ENCODE data around the gene PMFBP1.
A peak's percentile ranks its signal among the peaks of the same experiment; 100 is the strongest.

The PMFBP1 gene

DNA sequence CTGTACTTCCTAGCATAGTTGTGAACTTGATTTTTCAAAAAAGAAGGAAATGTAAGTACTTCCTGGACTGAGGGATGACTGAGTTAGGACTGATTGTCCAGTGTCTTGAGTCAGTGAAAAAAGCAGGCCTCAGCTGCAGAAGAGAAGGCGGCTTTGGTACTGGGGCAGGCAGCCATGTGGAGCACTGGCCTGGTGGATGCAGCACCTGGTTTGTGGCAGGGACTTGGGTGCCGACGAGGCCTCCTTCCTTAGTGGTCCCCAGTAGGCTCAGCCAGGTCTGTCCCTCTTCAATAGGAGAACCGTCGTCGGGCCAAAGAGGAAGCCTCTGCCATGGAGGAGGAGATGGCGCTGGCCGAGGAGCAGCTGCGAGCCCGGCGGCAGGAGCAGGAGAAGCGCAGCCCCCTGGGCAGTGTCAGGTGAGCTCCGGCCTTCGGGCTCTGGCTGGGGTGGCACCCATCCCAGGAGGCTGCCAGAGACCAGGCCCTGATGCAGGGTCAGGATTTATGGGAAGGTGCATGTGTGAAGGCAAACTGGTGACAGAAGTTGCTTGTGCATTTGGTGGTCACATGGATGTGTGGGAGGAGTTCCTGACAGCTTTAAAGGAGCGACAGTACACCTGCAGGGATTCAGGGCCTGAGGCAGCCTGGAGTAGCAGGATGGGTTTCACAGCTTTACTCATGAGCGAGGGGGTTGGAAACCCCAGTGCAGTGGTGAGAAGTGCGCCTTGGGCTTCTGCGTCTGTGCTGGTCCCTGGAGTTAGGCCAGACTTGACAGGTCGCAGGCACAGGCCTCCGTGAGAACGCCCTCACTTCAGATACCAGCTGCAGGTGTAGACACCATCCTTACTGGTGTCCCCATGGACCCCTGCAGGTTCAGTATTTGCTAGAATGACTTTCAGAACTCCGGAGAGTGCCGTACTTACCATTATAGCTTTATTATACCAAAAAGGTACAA lies 61.0 kb downstream of the PMFBP1 start:
- TF ChIP-seq Cebpa-rat (IDR thresholded peaks at IDR 0.05): no peak
- Histone ChIP-seq H3K9me3 (replicated peaks in 1 of 11) (peaks cover 0 to 20% (median 8%) of the 10 kb centered on the region in 11 experiments; a peak in 12 of 22 replicates), H3K4me1 (no peaks in the 10 kb centered on the region), H3K27me3 (no peaks in the 10 kb centered on the region), H4K20me1 (peaks cover 0 to 26% (median 0%) of the 10 kb centered on the region in 11 experiments; a peak in 9 of 22 replicates), H3K27ac (no peak overlapping the region), H3K4me2 (no peak overlapping the region), H3K36me3 (peaks cover 79 to 96% (median 87%) of the 10 kb centered on the region in 11 experiments), H3K4me3 (no peak overlapping the region), H3K9ac (no peak overlapping the region)

DNA sequence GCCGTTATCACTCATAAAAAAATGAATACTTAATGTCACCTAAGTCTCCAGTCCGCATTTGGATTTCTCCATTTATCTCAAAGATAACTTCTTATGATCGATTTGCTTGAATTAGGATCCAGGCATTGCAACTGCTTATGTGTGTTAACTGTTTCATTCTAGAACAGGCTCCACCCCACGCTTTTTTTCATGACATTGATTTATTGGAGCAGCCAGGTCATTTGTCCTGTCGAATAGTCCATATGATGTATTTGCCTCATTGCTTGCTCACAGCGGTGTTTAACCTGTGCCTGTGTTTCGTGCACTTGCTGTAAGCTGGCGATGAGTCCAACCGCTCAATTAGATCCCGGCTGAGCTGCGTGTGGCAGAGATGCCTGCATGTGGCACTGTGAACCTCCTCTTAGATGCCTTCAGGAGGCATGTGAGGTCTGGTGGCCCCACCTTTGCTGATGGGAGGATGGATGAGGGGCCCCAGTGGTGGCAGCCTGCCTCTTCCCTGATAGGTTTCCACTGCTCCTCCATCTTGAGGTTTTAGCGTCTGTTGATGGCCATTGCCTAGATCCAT lies 61.9 kb downstream of the PMFBP1 start:
- no peaks in the 10 kb centered on the region for H3K4me1 ChIP-seq
- H3K27me3 ChIP-seq: no peaks in the 10 kb centered on the region
- peaks cover 88 to 100% (median 96%) of the 10 kb centered on the region in 11 experiments for H3K36me3 ChIP-seq
- H3K4me2 ChIP-seq: no peak overlapping the region
- H3K4me3 ChIP-seq: no peak overlapping the region
- TF ChIP-seq Cebpa-rat (IDR thresholded peaks at IDR 0.05): no peak
- peaks cover 0 to 11% (median 6%) of the 10 kb centered on the region in 11 experiments; a peak in 11 of 22 replicates for H3K9me3 ChIP-seq (replicated peaks in 1 of 11)
- peaks cover 0 to 29% (median 0%) of the 10 kb centered on the region in 11 experiments; a peak in 9 of 22 replicates for H4K20me1 ChIP-seq
- no peak overlapping the region for H3K27ac ChIP-seq
- no peak overlapping the region for H3K9ac ChIP-seq

DNA sequence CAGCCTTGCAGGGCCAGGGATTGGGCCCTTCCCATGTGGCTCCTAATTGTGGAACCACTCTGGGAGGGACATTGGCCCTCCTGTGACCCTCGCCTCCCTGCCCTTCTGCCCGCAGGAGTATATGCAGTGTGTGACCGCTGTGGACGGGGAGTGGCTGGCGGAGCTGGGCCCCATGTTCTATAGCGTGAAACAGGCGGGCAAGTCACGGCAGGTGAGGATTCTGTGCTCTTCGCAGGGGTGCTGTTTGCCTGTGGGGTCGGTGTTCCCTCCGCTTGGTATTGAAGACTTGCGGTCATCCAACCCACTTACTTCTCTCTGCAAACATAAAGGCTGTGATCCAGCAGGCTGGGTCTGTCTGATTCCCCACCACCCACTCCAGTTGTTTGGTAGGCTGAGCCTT lies 62.7 kb downstream of the PMFBP1 start:
- no peaks in the 10 kb centered on the region for H3K27me3 ChIP-seq
- TF ChIP-seq Cebpa-rat (IDR thresholded peaks at IDR 0.05): no peak
- H3K4me2 ChIP-seq: no peak overlapping the region
- peaks cover 0 to 36% (median 0%) of the 10 kb centered on the region in 11 experiments; a peak in 9 of 22 replicates for H4K20me1 ChIP-seq
- peaks cover 94 to 100% (median 99%) of the 10 kb centered on the region in 11 experiments for H3K36me3 ChIP-seq
- H3K9me3 ChIP-seq (replicated peaks in 1 of 11): peaks cover 0 to 3% (median 0%) of the 10 kb centered on the region in 11 experiments; a peak in 1 of 22 replicates
- H3K9ac ChIP-seq: no peak overlapping the region
- H3K4me1 ChIP-seq: no peaks in the 10 kb centered on the region
- H3K27ac ChIP-seq: no peak overlapping the region
- no peak overlapping the region for H3K4me3 ChIP-seq

DNA sequence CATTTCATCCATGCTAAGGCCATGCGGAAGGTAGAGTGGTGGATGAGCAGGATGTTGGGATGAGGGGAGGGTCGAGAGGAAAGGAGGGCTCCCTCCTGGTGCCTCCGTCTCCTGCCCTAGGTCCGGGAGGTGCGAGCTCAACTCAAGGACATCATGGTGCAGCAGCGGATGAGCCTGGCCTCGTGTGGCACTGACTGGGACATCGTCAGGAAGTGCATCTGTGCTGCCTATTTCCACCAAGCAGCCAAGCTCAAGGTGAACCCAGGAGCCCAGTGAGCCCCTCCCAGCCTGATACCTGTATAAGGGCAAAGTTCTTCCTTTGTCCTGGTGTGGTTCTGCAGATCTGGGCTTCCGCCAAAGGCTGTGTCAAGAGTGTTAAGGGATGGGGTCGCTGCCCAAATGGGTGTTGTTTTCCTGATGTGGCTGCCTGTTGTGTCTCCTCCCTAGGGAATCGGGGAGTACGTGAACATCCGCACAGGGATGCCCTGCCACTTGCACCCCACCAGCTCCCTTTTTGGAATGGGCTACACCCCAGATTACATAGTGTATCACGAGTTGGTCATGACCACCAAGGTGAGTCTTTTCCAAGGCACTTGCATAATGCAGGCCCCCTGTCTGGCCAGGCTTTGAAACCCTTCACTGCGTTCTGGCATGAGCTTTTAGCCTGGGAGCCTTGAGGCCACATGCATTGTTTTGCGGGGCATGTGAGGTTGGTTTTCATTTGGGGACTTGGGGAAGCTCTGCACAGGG lies 63.4 kb downstream of the PMFBP1 start:
- H3K4me3 ChIP-seq: no peak overlapping the region
- TF ChIP-seq Cebpa-rat (IDR thresholded peaks at IDR 0.05): no peak
- no peaks in the 10 kb centered on the region for H3K4me1 ChIP-seq
- no peak overlapping the region for H3K9ac ChIP-seq
- H3K27ac ChIP-seq: no peak overlapping the region
- H3K27me3 ChIP-seq: no peaks in the 10 kb centered on the region
- H3K4me2 ChIP-seq: no peak overlapping the region
- H4K20me1 ChIP-seq: peaks cover 0 to 44% (median 3%) of the 10 kb centered on the region in 11 experiments; a peak in 9 of 22 replicates
- H3K9me3 ChIP-seq (replicated peaks in 1 of 11): no peaks in the 10 kb centered on the region
- peaks cover 100% of the 10 kb centered on the region in 11 experiments for H3K36me3 ChIP-seq

DNA sequence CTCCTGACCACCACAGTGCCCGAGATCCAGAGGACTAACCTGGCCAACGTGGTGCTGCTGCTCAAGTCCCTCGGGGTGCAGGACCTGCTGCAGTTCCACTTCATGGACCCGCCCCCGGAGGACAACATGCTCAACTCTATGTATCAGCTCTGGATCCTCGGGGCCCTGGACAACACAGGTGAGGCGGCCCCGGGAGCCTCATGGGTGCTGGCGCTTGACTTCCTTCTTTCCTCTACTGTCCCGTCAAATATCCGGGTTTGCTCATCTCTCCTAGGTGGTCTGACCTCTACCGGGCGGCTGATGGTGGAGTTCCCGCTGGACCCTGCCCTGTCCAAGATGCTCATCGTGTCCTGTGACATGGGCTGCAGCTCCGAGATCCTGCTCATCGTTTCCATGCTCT lies 64.6 kb downstream of the PMFBP1 start:
- H3K36me3 ChIP-seq: peaks cover 100% of the 10 kb centered on the region in 11 experiments
- H3K4me2 ChIP-seq: no peak overlapping the region
- H3K27me3 ChIP-seq: no peaks in the 10 kb centered on the region

DNA sequence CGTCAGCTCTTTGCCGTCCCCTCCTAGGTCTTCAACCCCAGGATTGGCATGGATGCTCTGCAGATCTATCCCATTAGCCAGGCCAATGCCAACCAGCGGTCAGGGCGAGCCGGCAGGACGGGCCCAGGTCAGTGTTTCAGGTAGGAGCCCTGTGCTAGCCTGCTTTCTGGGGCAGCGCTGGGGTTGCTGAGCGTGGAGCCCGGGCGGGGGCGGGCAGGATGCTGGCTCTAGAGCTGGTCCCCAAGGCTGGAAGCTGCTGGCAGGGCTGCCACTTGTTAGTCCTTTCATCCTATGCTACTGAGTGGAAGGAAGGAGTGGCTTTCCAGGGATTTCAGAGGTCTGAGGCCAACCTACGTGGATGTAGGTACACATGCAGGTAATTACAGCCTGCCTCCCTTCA lies 66.0 kb downstream of the PMFBP1 start:
- no peak overlapping the region for H3K4me3 ChIP-seq
- H3K27ac ChIP-seq: no peak overlapping the region
- H3K4me1 ChIP-seq: peaks cover 0 to 11% (median 8%) of the 10 kb centered on the region in 10 experiments; a peak in 11 of 20 replicates
- no peak for TF ChIP-seq Cebpa-rat (IDR thresholded peaks at IDR 0.05)
- H3K9ac ChIP-seq: no peak overlapping the region
- H3K27me3 ChIP-seq: no peaks in the 10 kb centered on the region
- peaks cover 0 to 48% (median 8%) of the 10 kb centered on the region in 11 experiments; a peak in 13 of 22 replicates for H4K20me1 ChIP-seq
- no peak overlapping the region for H3K4me2 ChIP-seq
- peaks cover 100% of the 10 kb centered on the region in 11 experiments for H3K36me3 ChIP-seq
- H3K9me3 ChIP-seq (replicated peaks in 1 of 11): no peaks in the 10 kb centered on the region

More for the DNA sequence above, 64.6 kb downstream of the PMFBP1 start:
- no peak overlapping the region for H3K27ac ChIP-seq
- H3K9me3 ChIP-seq (replicated peaks in 1 of 11): no peaks in the 10 kb centered on the region
- H4K20me1 ChIP-seq: peaks cover 0 to 46% (median 6%) of the 10 kb centered on the region in 11 experiments; a peak in 11 of 22 replicates
- peaks cover 0 to under 1% (median 0%) of the 10 kb centered on the region in 10 experiments; a peak in 1 of 20 replicates for H3K4me1 ChIP-seq
- H3K9ac ChIP-seq: no peak overlapping the region
- no peak for TF ChIP-seq Cebpa-rat (IDR thresholded peaks at IDR 0.05)
- no peak overlapping the region for H3K4me3 ChIP-seq

DNA sequence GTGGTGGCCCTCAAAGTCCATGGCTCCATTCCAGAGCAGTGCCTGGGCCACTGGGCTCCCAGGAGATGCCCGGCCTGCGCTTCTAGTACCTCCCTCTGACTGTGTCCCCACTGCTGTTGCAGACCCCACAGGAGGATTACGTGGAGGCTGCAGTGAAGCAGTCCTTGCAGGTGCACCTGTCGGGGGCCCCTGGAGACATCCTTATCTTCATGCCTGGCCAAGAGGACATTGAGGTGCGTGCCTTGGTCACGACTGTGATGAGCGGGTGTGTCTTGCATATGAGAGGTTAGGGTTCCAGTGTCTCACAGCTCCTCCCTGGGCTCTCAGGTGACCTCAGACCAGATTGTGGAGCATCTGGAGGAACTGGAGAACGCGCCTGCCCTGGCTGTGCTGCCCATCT lies 67.0 kb downstream of the PMFBP1 start:
- no peak for TF ChIP-seq Cebpa-rat (IDR thresholded peaks at IDR 0.05)
- Histone ChIP-seq H3K36me3 (peaks cover 100% of the 10 kb centered on the region in 11 experiments), H3K4me2 (no peak overlapping the region)

DNA sequence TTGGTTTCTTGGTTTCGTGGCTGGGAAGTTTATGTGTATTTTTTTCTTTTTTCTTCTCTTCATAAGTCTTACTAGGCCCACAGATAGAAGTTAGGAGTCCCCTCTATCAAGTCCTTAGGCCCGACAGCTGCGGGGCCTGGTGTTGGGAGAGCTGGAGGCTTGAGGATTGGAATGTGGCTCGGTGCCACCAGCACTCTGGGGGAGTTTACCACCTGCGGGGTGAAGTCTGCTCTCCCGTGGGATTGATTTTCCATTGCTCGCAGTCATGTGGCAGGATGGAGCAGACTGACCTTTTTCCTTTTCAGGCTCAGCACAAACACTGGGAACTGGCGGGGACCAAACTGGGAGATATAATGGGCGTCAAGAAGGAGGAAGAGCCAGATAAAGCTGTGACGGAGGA lies 70.8 kb downstream of the PMFBP1 start:
- no peak for TF ChIP-seq Cebpa-rat (IDR thresholded peaks at IDR 0.05)
- Histone ChIP-seq H3K9ac (peak overlapping the region in 5 of 11 experiments; percentile 1 to 37 (median 5); a peak in 4 of 22 replicates), H3K36me3 (peaks cover 99 to 100% (median 100%) of the 10 kb centered on the region in 11 experiments)

More for the DNA sequence above, 67.0 kb downstream of the PMFBP1 start:
- Histone ChIP-seq H3K9ac (no peak overlapping the region), H3K27me3 (no peaks in the 10 kb centered on the region), H3K27ac (no peak overlapping the region), H3K4me3 (no peak overlapping the region), H4K20me1 (peaks cover 0 to 54% (median 16%) of the 10 kb centered on the region in 11 experiments; a peak in 16 of 22 replicates), H3K4me1 (peaks cover 0 to 11% (median 8%) of the 10 kb centered on the region in 10 experiments; a peak in 11 of 20 replicates), H3K9me3 (replicated peaks in 1 of 11) (no peaks in the 10 kb centered on the region)

More for the DNA sequence above, 70.8 kb downstream of the PMFBP1 start:
- H3K9me3 ChIP-seq (replicated peaks in 1 of 11): no peaks in the 10 kb centered on the region
- H3K4me1 ChIP-seq: peaks cover 0 to 11% (median 8%) of the 10 kb centered on the region in 10 experiments; a peak in 12 of 20 replicates
- peaks cover 4 to 76% (median 52%) of the 10 kb centered on the region in 11 experiments; a peak in 19 of 22 replicates for H4K20me1 ChIP-seq
- H3K27me3 ChIP-seq: no peaks in the 10 kb centered on the region
- H3K4me2 ChIP-seq: no peak overlapping the region
- H3K27ac ChIP-seq: no peak overlapping the region
- H3K4me3 ChIP-seq: no peak overlapping the region
